ENCODE measurements around the gene C1QTNF8.

GRCh38 chr16:1079786-1080525 lies 16.1 kb downstream of the C1QTNF8 start:
- TF ChIP-seq EZH2phosphoT487 (IDR thresholded peaks at IDR 0.05; ENCODE audit: low read length) (no peak), EZH2 (optimal IDR thresholded peaks at IDR 0.05; ENCODE audit: low read depth, low read length) (no peak)
- TF ChIP-seq, protein P1, sequence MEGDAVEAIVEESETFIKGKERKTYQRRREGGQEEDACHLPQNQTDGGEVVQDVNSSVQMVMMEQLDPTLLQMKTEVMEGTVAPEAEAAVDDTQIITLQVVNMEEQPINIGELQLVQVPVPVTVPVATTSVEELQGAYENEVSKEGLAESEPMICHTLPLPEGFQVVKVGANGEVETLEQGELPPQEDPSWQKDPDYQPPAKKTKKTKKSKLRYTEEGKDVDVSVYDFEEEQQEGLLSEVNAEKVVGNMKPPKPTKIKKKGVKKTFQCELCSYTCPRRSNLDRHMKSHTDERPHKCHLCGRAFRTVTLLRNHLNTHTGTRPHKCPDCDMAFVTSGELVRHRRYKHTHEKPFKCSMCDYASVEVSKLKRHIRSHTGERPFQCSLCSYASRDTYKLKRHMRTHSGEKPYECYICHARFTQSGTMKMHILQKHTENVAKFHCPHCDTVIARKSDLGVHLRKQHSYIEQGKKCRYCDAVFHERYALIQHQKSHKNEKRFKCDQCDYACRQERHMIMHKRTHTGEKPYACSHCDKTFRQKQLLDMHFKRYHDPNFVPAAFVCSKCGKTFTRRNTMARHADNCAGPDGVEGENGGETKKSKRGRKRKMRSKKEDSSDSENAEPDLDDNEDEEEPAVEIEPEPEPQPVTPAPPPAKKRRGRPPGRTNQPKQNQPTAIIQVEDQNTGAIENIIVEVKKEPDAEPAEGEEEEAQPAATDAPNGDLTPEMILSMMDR (IDR thresholded peaks at IDR 0.05; ENCODE audit: low read length): no peak
